Neuronal stem cell (in vitro differentiated cells): ENCODE data around the gene RNF17.

Experiments
- DNase-seq: peaks from one replicate; pipeline ENCODE4 v3.0.0-alpha.2; 2013; ENCODE audit warnings: low spot score
- H2AFZ ChIP-seq: one replicate; pipeline ENCODE4 v1.6.1; 2013; ENCODE audit warnings: mild to moderate bottlenecking, low read length, inconsistent platforms
- H2AK5ac ChIP-seq: 2 replicates; pipeline ENCODE4 v1.6.1; 2013; ENCODE audit warnings: low read depth, mild to moderate bottlenecking, inconsistent platforms, low read length, moderate library complexity, mixed read lengths
- H2BK120ac ChIP-seq: 2 replicates; pipeline ENCODE4 v1.6.1; 2013; ENCODE audit warnings: low read depth, mild to moderate bottlenecking, inconsistent platforms, low read length, moderate library complexity, mixed read lengths
- H2BK12ac ChIP-seq: one replicate; pipeline ENCODE4 v1.6.1; 2013; ENCODE audit warnings: low read length, inconsistent platforms
- H2BK15ac ChIP-seq: 2 replicates; pipeline ENCODE4 v1.6.1; 2013; ENCODE audit warnings: mild to moderate bottlenecking, low read length, inconsistent platforms, mixed read lengths
- H2BK5ac ChIP-seq: one replicate; pipeline ENCODE4 v1.6.1; 2013; ENCODE audit warnings: inconsistent platforms, mild to moderate bottlenecking, low read length, moderate library complexity
- H3K14ac ChIP-seq: one replicate; pipeline ENCODE4 v1.6.1; 2013; ENCODE audit warnings: low read length, inconsistent platforms
- H3K18ac ChIP-seq: 2 replicates; pipeline ENCODE4 v1.6.1; 2013; ENCODE audit warnings: low read length, inconsistent platforms
- H3K23ac ChIP-seq: 2 replicates; pipeline ENCODE4 v1.6.1; 2013; ENCODE audit warnings: low read depth, mild to moderate bottlenecking, mixed read lengths, low read length, inconsistent platforms; ENCODE audit not compliant: poor library complexity
- H3K27ac ChIP-seq: replicated peaks from 3 replicates; pipeline ENCODE4 v1.5.1; 2013; ENCODE audit warnings: low read length, inconsistent platforms
- H3K27me3 ChIP-seq, 3 experiments: 2 replicates each; pipeline ENCODE4 v1.6.1; 2013; ENCODE audit warnings: low read length in 3 of 3, mild to moderate bottlenecking in 2 of 3, inconsistent platforms in 1 of 3, low read depth in 1 of 3, mixed read lengths in 1 of 3, moderate library complexity in 1 of 3; ENCODE audit not compliant: control insufficient read depth in 3 of 3, insufficient read depth in 3 of 3
- H3K36me3 ChIP-seq, 2 donors: replicated peaks in 1 of 2; 2 replicates each; pipeline ENCODE4 v1.6.1; 2013; ENCODE audit warnings: low read length in 2 of 2; ENCODE audit not compliant: control insufficient read depth in 2 of 2, insufficient read depth in 2 of 2
- H3K4ac ChIP-seq: 2 replicates; pipeline ENCODE4 v1.6.1; 2013; ENCODE audit warnings: inconsistent platforms, mild to moderate bottlenecking, low read length, moderate library complexity
- H3K4me1 ChIP-seq, 2 donors: 1 replicate in 1 of 2; 2 replicates in 1 of 2; pipeline ENCODE4 v1.6.1; 2013; ENCODE audit warnings: low read length in 2 of 2, low read depth in 1 of 2; ENCODE audit not compliant: control insufficient read depth in 2 of 2, insufficient read depth in 1 of 2
- H3K4me2 ChIP-seq: one replicate; pipeline ENCODE4 v1.6.1; 2013; ENCODE audit warnings: mild to moderate bottlenecking, low read length, inconsistent platforms; ENCODE audit not compliant: insufficient read depth, poor library complexity, severe bottlenecking
- H3K4me3 ChIP-seq, 2 donors: 2 replicates each; pipeline ENCODE4 v1.5.1; 2013; ENCODE audit warnings: low read length in 2 of 2, mild to moderate bottlenecking in 2 of 2, inconsistent platforms in 1 of 2, moderate library complexity in 1 of 2
- H3K79me1 ChIP-seq: one replicate; pipeline ENCODE4 v1.6.1; 2013; ENCODE audit warnings: low read depth, mild to moderate bottlenecking, inconsistent platforms, low read length, moderate library complexity
- H3K9ac ChIP-seq: one replicate; pipeline ENCODE4 v1.6.1; 2013; ENCODE audit warnings: mild to moderate bottlenecking, low read depth, low read length, inconsistent platforms; ENCODE audit not compliant: poor library complexity
- H3K9me3 ChIP-seq, 2 donors: replicated peaks in 1 of 2; 2 replicates each; pipeline versions ENCODE3 to v1.6.1; 2013; ENCODE audit warnings: low read length in 2 of 2, mild to moderate bottlenecking in 2 of 2, inconsistent platforms in 1 of 2, low read depth in 1 of 2, mixed read lengths in 1 of 2, moderate library complexity in 1 of 2; ENCODE audit not compliant: control insufficient read depth in 2 of 2, insufficient read depth in 1 of 2
- H4K8ac ChIP-seq: one replicate; pipeline ENCODE4 v1.6.1; 2013; ENCODE audit warnings: low read depth, mild to moderate bottlenecking, inconsistent platforms, low read length, moderate library complexity
- H4K91ac ChIP-seq: one replicate; pipeline ENCODE4 v1.6.1; 2013; ENCODE audit warnings: low read length, low read depth, mild to moderate bottlenecking, inconsistent platforms; ENCODE audit not compliant: poor library complexity
- whole genome bisulfite sequencing, 2 donors: extraction: QIAGEN DNeasy Blood & Tissue Kit; methylation state at CpG; one replicate each; pipeline ENCODE4 v1.1.7; 2013; ENCODE audit warnings: missing lambda C conversion rate in 2 of 2, mixed read lengths in 1 of 2; ENCODE audit not compliant: insufficient read length in 2 of 2, insufficient replicate concordance in 1 of 2; ENCODE audit errors: extremely low coverage in 2 of 2; 5-methylcytosine and 5-hydroxymethylcytosine counted together

Gene RNF17

DNA sequence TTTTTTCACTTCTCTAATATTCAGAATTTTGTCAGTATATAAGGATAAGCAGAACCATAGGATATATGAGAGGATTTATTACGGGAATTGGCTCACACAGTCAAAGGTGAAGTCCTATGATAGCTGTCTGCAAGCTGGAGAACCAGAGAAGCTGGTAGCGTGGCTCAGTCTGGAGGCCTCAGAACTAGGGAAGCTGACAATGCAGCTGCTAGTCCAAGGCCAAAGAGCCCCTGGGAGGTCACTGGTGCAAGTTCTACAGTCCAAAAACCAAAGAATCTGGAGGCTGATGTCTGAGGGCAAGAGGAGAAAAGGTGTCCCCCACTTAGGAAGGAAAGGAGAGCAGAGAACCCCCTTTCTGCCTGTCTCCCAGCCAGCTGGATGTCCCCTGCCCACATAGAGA lies 114.4 kb downstream of the RNF17 start:
- no peak overlapping the region for H3K27ac ChIP-seq
- no peak overlapping the region for H2BK15ac ChIP-seq
- no peak overlapping the region for H2BK12ac ChIP-seq
- H3K4me3 ChIP-seq, result no peak overlapping the region
- no peak overlapping the region for H2BK120ac ChIP-seq
- H3K4ac ChIP-seq, result no peak overlapping the region
- no CpG with 5 or more reads among the region's 2 CpGs for WGBS, 2 donors
- H3K79me1 ChIP-seq, result no peaks in the 10 kb centered on the region
- H3K4me2 ChIP-seq, result no peak overlapping the region
- no peak overlapping the region for H3K18ac ChIP-seq
- H2AK5ac ChIP-seq, result no peak overlapping the region
- no peak overlapping the region for H4K91ac ChIP-seq
- no peak for DNase-seq
- no peak overlapping the region for H2BK5ac ChIP-seq
- H3K23ac ChIP-seq, result no peak overlapping the region
- H2AFZ ChIP-seq, result no peak overlapping the region
- H3K14ac ChIP-seq, result no peak overlapping the region
- H3K9ac ChIP-seq, result no peak overlapping the region
- H3K9me3 ChIP-seq, result no peaks in the 10 kb centered on the region
- H3K4me1 ChIP-seq, result peaks cover 0 to 2% of the 10 kb centered on the region in 2 donors
- H3K27me3 ChIP-seq, result no peaks in the 10 kb centered on the region
- peaks cover 3 to 13% of the 10 kb centered on the region in 2 donors for H3K36me3 ChIP-seq
- no peak overlapping the region for H4K8ac ChIP-seq

DNA sequence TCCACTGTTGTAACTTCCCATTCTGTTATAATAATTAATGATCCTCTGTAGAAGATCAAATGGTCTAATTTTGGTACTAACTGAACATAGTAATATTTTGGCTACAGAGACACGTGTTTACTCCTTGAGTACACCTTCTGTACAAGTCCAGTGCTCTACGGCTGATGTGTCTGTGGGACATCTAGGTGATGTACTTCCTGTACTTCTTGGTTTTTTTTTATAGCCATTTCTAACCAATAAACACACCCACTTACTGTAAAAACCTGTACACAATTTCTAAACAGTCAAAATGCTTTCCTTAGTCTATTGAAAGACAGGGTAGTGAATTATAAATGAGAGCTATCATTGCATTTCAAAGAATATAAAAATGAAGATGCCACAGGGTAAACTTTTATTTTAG lies 118.7 kb downstream of the RNF17 start:
- DNase-seq, result no peak
- no peak overlapping the region for H3K4ac ChIP-seq
- no peak overlapping the region for H4K91ac ChIP-seq
- H3K9me3 ChIP-seq, result no peaks in the 10 kb centered on the region
- H3K9ac ChIP-seq, result no peak overlapping the region
- H3K4me2 ChIP-seq, result no peak overlapping the region
- peaks cover 12 to 54% of the 10 kb centered on the region in 2 donors for H3K36me3 ChIP-seq
- H2BK15ac ChIP-seq, result no peak overlapping the region
- H3K14ac ChIP-seq, result no peak overlapping the region
- no peaks in the 10 kb centered on the region for H3K27me3 ChIP-seq
- no peak overlapping the region for H3K27ac ChIP-seq
- peaks cover 0 to 2% of the 10 kb centered on the region in 2 donors for H3K4me1 ChIP-seq
- H2BK120ac ChIP-seq, result no peak overlapping the region
- no peak overlapping the region for H3K4me3 ChIP-seq
- H2AK5ac ChIP-seq, result no peak overlapping the region
- no peak overlapping the region for H4K8ac ChIP-seq
- H2AFZ ChIP-seq, result no peak overlapping the region
- no peak overlapping the region for H2BK12ac ChIP-seq
- H3K23ac ChIP-seq, result no peak overlapping the region
- no CpG with 5 or more reads among the region's 2 CpGs for WGBS, 2 donors
- no peak overlapping the region for H2BK5ac ChIP-seq
- no peaks in the 10 kb centered on the region for H3K79me1 ChIP-seq
- no peak overlapping the region for H3K18ac ChIP-seq

DNA sequence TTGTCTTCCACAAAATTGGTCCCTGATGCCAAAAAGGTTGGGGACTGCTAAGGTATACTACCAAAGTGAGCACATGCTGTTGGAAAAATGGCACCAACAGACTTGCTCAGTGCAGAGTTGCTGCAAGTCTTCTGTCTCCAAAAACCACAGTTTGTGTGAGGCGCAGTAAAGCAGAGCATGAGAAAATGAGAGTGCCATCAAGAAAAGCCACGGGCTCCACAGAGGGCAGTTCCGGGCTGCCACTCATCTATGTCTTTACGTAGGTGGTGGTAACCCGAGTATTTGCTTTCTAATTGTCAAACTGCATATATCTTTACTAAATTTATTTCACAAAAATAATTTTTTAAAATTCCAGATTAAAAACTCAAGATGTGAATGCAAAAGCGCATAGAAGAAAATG lies 123.8 kb downstream of the RNF17 start:
- Histone ChIP-seq H3K4me1 (no peaks in the 10 kb centered on the region), H2BK120ac (no peak overlapping the region), H3K23ac (no peak overlapping the region), H3K4ac (no peak overlapping the region), H3K36me3 (peaks cover 32 to 95% of the 10 kb centered on the region in 2 donors), H2BK5ac (no peak overlapping the region), H2BK12ac (no peak overlapping the region), H3K18ac (no peak overlapping the region), H3K14ac (no peak overlapping the region), H3K27me3 (no peaks in the 10 kb centered on the region), H3K9me3 (peaks cover 0 to 2% of the 10 kb centered on the region in 2 donors), H2AK5ac (no peak overlapping the region), H2BK15ac (no peak overlapping the region), H3K4me2 (no peak overlapping the region), H3K4me3 (no peak overlapping the region), H3K9ac (no peak overlapping the region), H2AFZ (no peak overlapping the region), H4K8ac (no peak overlapping the region), H4K91ac (no peak overlapping the region), H3K79me1 (peaks cover 4% of the 10 kb centered on the region), H3K27ac (no peak overlapping the region)
- no peak for DNase-seq
- no CpG with 5 or more reads among the region's 6 CpGs for WGBS, 2 donors

DNA sequence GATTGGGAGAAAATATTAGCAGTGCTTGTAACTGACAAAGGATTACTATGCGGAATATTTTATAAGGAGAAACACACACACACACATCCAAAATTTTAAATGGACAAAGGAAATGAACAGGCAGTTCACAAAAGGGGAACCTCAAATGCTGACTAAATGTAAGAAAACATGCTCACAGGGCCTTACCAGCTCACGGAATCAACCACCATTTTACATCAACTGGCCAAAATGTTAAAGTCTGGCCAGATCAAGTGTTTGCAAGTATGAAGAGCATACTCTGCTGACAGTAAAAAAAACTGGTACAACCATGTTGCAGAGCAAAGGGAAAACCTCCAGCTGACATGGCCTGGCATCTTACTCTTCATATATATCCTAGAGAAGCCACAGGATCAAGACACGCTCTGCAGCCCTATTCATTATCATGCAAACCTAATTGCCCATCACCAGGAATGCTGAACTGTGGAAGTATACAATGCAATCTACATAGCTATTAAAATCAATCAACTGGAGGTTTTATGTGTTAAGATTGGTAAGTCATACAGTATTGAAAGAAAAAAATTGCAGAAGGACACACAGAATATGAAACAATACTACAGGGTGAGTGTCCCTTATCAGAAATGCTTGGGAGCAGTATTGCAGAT lies 124.4 kb downstream of the RNF17 start:
- no peak overlapping the region for H2AK5ac ChIP-seq
- no peak overlapping the region for H3K9ac ChIP-seq
- no peaks in the 10 kb centered on the region for H3K4me1 ChIP-seq
- WGBS, 2 donors, result no CpG with 5 or more reads among the region's 3 CpGs
- H2BK5ac ChIP-seq, result no peak overlapping the region
- H4K8ac ChIP-seq, result no peak overlapping the region
- H3K27me3 ChIP-seq, result no peaks in the 10 kb centered on the region
- no peak overlapping the region for H2AFZ ChIP-seq
- H3K27ac ChIP-seq, result no peak overlapping the region
- H3K79me1 ChIP-seq, result peaks cover 4% of the 10 kb centered on the region
- H3K9me3 ChIP-seq, result peaks cover 0 to 2% of the 10 kb centered on the region in 2 donors
- no peak for DNase-seq
- H3K23ac ChIP-seq, result no peak overlapping the region
- H3K36me3 ChIP-seq, result peaks cover 33 to 95% of the 10 kb centered on the region in 2 donors
- H3K4me3 ChIP-seq, result no peak overlapping the region
- no peak overlapping the region for H3K14ac ChIP-seq
- no peak overlapping the region for H2BK12ac ChIP-seq
- no peak overlapping the region for H3K4ac ChIP-seq
- no peak overlapping the region for H3K4me2 ChIP-seq
- no peak overlapping the region for H4K91ac ChIP-seq
- no peak overlapping the region for H3K18ac ChIP-seq
- H2BK120ac ChIP-seq, result no peak overlapping the region
- H2BK15ac ChIP-seq, result no peak overlapping the region
